ENCODE results near the gene CLCNKA.

GRCh38 chr1:16047791-16048475 lies 26.1 kb downstream of the CLCNKA start:
- TF ChIP-seq GABPB1 (CRISPR knock-in tag; IDR thresholded peaks at IDR 0.05), result no peak
- TF ChIP-seq CTCF (IDR thresholded peaks at IDR 0.05), result no peak
- TF ChIP-seq USF2 (CRISPR knock-in tag; IDR thresholded peaks at IDR 0.05), result no peak
- no peak for TF ChIP-seq E2F1 (CRISPR knock-in tag; IDR thresholded peaks at IDR 0.05)
